Nephron progenitor cell (in vitro differentiated cells): ENCODE measurements around the gene IFT81.
"Not testable (repeated sequence)": the region's sequence is repeated elsewhere in the genome, so short reads cannot be mapped to it uniquely, and the experiment has no call there.

Source experiments
- DNase-seq: peaks from one replicate; pipeline ENCODE4 v3.0.0; 2021
- H3K27ac Mint-ChIP-seq: 2 replicates; pipeline ENCODE4 v1.8.0; 2021; ENCODE audit warnings: mild to moderate bottlenecking, moderate library complexity, mixed read lengths
- H3K27me3 Mint-ChIP-seq: 2 replicates; pipeline ENCODE4 v1.8.0; 2021; ENCODE audit warnings: mild to moderate bottlenecking, low read depth, mixed read lengths; ENCODE audit not compliant: poor library complexity
- H3K36me3 Mint-ChIP-seq: 2 replicates; pipeline ENCODE4 v1.8.0; 2021; ENCODE audit warnings: low read depth, mixed read lengths
- H3K4me1 Mint-ChIP-seq: 2 replicates; pipeline ENCODE4 v1.8.0; 2021; ENCODE audit warnings: mixed read lengths
- H3K4me3 Mint-ChIP-seq: 2 replicates; pipeline ENCODE4 v1.8.0; 2021; ENCODE audit warnings: mild to moderate bottlenecking, moderate library complexity, mixed read lengths
- H3K9me3 Mint-ChIP-seq: 2 replicates; pipeline ENCODE4 v1.8.0; 2021; ENCODE audit warnings: mild to moderate bottlenecking, moderate library complexity, mixed read lengths
- TF ChIP-seq, protein P1 (sequence below): fragments of 200-600 bp; sonication (generic); IDR thresholded peaks from 2 replicates; pipeline ENCODE4 v1.5.0; 2021; ENCODE audit warnings: antibody characterized with exemption

IFT81 gene

DNA sequence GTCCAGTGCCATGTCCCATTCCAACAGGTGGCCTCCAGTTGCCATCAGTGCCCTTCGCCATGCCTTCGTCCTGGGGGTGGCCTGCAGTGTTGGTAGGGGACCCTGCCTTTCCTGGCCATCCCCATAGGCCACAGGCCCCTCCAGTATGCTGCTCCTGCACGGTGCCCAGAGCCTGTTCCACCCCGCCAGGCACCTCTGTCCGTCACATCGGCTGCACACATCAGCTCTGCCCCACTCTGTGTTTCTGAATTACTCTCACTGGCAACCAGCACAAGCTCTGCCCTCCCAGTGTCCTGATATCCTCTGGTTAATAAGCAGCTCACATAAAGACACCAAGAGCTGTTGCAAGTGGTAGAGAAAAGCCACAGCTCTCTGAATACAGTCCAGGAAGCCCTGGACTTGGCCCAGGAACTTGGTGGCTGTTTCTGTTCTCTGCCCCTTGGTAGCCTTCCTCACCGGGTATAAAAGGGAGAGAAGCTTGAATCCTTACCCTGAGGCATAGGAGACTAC is 125.6 kb downstream of the IFT81 start:
- Mint-ChIP-seq H3K4me3 (no peak overlapping the region), H3K4me1 (peaks cover 71% of the 10 kb centered on the region), H3K36me3 (peaks cover 19% of the 10 kb centered on the region), H3K9me3 (peaks cover 4% of the 10 kb centered on the region), H3K27ac (peak overlapping the region; percentile 89), H3K27me3 (peaks cover 2% of the 10 kb centered on the region)
- TF ChIP-seq, protein P1, sequence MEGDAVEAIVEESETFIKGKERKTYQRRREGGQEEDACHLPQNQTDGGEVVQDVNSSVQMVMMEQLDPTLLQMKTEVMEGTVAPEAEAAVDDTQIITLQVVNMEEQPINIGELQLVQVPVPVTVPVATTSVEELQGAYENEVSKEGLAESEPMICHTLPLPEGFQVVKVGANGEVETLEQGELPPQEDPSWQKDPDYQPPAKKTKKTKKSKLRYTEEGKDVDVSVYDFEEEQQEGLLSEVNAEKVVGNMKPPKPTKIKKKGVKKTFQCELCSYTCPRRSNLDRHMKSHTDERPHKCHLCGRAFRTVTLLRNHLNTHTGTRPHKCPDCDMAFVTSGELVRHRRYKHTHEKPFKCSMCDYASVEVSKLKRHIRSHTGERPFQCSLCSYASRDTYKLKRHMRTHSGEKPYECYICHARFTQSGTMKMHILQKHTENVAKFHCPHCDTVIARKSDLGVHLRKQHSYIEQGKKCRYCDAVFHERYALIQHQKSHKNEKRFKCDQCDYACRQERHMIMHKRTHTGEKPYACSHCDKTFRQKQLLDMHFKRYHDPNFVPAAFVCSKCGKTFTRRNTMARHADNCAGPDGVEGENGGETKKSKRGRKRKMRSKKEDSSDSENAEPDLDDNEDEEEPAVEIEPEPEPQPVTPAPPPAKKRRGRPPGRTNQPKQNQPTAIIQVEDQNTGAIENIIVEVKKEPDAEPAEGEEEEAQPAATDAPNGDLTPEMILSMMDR = no peak
- DNase-seq = no peak

GRCh38 chr12:110251381-110251780 is 127.2 kb downstream of the IFT81 start:
- Mint-ChIP-seq H3K27me3 (no peaks in the 10 kb centered on the region), H3K4me1 (peaks cover 56% of the 10 kb centered on the region), H3K27ac (peak overlapping the region; percentile 29), H3K4me3 (no peak overlapping the region), H3K36me3 (peaks cover 8% of the 10 kb centered on the region), H3K9me3 (no peaks in the 10 kb centered on the region)
- TF ChIP-seq, protein P1 = no peak
- DNase-seq = no peak

GRCh38 chr12:110252716-110253115 is 128.6 kb downstream of the IFT81 start:
- Mint-ChIP-seq H3K4me1 (peaks cover 50% of the 10 kb centered on the region), H3K27me3 (no peaks in the 10 kb centered on the region), H3K27ac (no peak overlapping the region), H3K4me3 (no peak overlapping the region), H3K9me3 (no peaks in the 10 kb centered on the region), H3K36me3 (peaks cover 13% of the 10 kb centered on the region)
- TF ChIP-seq, protein P1 = no peak
- no peak for DNase-seq

DNA sequence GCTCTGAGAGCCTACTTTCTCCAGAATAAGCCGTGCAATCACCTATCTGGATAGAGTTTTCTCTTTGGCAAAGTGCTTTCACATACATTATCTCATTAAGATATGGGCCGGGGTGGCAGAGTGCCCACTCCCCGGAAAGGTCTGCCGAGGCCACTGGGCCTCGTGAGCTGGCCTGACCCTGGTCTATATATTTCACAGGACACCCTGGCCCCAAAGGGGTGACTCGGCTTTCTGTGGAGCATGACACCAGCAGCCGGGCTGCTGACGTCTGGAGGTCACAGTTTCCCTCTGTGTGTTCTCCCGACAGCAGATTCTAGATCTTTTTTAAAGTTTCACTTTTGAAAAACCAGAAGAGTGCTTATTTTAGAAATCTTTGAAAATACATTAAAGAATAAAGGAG is 129.0 kb downstream of the IFT81 start:
- Mint-ChIP-seq H3K4me1 (peaks cover 45% of the 10 kb centered on the region), H3K27me3 (no peaks in the 10 kb centered on the region), H3K4me3 (no peak overlapping the region), H3K9me3 (no peaks in the 10 kb centered on the region), H3K27ac (peak overlapping the region; percentile 83), H3K36me3 (peaks cover 13% of the 10 kb centered on the region)
- TF ChIP-seq, protein P1 = no peak
- DNase-seq = no peak

DNA sequence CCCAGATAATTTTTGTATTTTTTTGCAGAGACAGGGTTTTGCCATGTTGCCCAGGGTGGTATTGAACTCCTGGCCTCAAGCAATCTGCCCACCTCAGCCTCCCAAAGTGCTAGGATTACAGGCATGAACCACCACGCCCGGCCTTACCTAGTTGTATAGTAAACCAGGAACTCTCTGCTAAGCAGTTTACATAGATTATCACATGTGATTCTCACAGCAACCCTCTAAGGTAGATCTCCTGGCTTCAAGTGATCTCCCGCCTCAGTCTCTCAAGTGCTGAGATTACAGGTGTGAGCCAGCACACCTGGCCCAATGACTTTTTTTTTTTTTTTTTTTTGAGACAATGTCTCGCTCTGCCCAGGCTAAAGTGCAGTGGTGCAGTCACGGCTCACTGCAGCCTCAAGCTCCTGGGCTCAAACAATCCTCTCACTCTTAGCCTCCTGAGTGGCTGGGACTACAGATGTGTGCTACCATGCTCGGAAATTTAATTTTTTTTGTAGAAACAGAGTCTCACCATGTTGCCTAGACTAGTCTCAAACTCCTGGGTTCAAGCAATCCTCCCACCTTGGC is 130.9 kb downstream of the IFT81 start:
- Mint-ChIP-seq H3K4me3 (no peak overlapping the region), H3K4me1 (peaks cover 26% of the 10 kb centered on the region), H3K9me3 (no peaks in the 10 kb centered on the region), H3K27me3 (no peaks in the 10 kb centered on the region), H3K27ac (no peak overlapping the region), H3K36me3 (peaks cover 13% of the 10 kb centered on the region)
- TF ChIP-seq, protein P1 = no peak
- no peak for DNase-seq

DNA sequence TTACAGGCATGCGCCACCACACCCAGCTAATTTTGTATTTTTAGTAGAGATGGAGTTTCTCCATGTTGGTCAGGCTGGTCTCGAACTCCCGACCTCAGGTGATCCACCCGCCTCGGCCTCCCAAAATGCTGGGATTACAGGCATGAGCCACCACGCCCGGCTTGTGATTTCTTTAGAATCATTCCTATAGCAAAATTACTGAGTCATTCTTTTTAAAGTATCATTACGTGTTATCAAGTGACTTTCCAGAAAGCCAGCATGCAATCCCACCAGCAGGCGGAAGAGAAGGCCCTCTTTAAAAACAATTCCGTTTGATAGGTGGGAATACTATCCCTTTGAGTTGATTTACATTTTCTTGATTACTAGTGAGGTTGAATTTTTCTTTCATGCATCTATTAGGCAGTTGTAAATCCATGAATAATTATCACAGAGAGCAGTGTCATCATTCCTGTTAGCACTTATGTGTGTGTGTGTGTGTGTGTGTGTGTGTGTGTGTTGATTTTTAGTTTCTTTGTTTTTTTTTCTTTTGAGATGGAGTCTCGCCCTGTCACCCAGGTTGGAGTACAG is 131.8 kb downstream of the IFT81 start:
- DNase-seq, H3K4me3 Mint-ChIP-seq, H3K27me3 Mint-ChIP-seq, H3K9me3 Mint-ChIP-seq, H3K27ac Mint-ChIP-seq: not testable (repeated sequence)
- peaks cover 18% of the 10 kb centered on the region for H3K4me1 Mint-ChIP-seq
- peaks cover 13% of the 10 kb centered on the region for H3K36me3 Mint-ChIP-seq
